ES-I3 (cell line): ENCODE data around the gene INTS4.
"Not testable (repeated sequence)": the region's sequence is repeated elsewhere in the genome, so short reads cannot be mapped to it uniquely, and the experiment has no call there.

Source experiments
- H3K36me3 ChIP-seq: 2 replicates; pipeline ENCODE4 v1.6.1; 2013; ENCODE audit warnings: mild to moderate bottlenecking, low read length, control low read depth, moderate library complexity; ENCODE audit not compliant: insufficient read depth
- H3K4me1 ChIP-seq: 2 replicates; pipeline ENCODE4 v1.6.1; 2013; ENCODE audit warnings: mild to moderate bottlenecking, control low read depth, low read length; ENCODE audit not compliant: insufficient read depth
- H3K9ac ChIP-seq: 2 replicates; pipeline ENCODE4 v1.6.1; 2013; ENCODE audit warnings: low read depth, mild to moderate bottlenecking, low read length, moderate library complexity
- H3K9me3 ChIP-seq: 2 replicates; pipeline ENCODE4 v1.6.1; 2013; ENCODE audit warnings: mild to moderate bottlenecking, low read length, moderate library complexity; ENCODE audit not compliant: control insufficient read depth, insufficient read depth

Gene INTS4, protein sequence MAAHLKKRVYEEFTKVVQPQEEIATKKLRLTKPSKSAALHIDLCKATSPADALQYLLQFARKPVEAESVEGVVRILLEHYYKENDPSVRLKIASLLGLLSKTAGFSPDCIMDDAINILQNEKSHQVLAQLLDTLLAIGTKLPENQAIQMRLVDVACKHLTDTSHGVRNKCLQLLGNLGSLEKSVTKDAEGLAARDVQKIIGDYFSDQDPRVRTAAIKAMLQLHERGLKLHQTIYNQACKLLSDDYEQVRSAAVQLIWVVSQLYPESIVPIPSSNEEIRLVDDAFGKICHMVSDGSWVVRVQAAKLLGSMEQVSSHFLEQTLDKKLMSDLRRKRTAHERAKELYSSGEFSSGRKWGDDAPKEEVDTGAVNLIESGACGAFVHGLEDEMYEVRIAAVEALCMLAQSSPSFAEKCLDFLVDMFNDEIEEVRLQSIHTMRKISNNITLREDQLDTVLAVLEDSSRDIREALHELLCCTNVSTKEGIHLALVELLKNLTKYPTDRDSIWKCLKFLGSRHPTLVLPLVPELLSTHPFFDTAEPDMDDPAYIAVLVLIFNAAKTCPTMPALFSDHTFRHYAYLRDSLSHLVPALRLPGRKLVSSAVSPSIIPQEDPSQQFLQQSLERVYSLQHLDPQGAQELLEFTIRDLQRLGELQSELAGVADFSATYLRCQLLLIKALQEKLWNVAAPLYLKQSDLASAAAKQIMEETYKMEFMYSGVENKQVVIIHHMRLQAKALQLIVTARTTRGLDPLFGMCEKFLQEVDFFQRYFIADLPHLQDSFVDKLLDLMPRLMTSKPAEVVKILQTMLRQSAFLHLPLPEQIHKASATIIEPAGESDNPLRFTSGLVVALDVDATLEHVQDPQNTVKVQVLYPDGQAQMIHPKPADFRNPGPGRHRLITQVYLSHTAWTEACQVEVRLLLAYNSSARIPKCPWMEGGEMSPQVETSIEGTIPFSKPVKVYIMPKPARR

DNA sequence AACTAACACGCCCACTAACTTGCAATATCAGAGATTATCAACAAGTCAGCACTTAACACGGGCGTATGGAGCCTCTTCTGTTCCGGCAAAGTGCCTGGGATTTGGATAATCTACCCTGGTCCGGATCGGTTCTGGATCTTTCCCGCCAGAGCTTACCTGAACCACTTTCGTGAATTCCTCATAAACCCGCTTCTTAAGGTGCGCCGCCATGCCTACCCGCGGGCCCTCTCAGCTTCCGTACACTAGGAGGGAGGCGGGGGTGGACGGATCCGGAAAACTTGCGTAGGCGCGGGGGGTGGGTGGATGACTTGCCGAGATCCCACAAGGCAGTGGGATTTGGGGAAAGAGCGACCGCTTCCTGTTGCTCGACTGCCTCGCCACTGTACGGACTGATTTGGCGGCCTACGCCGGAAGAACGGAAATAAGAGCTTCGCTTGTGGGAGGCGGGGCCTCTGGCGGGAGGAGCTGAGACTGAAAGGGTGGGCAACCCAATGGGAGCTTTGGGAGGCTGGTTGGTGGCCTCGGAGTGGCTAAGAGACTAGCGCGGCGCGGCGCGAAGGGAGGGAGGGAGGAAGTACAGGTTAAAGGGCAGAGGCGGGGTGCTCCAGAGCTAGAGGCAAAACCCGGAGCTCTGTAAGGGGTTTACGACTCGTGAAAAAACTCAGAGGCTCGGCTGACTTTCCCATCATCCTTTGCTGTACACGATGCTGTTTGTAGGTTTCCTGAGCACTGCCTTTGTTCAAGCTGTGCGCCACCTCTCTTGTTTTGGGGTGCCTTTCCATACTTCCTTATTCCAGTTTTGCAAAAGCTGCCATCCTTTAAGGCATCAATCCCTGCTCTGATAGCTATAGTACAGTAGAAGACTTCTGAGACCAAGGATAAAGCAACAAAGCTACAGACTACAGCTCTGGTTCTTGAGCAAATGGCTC lies at the start of gene INTS4:
TSS of gene INTS4 (minus strand) at position 235 of the 929 bp plus-strand sequence. CDS start at position 210, 25 bp downstream.
- Histone ChIP-seq H3K9ac (peak within 1 kb of the TSS; percentile 81), H3K4me1 (0 out of 2 replicates have a peak, but pooled peaks cover under 1% of the 10 kb centered on the region), H3K9me3 (no peaks in the 10 kb centered on the region), H3K36me3 (no peaks in the 10 kb centered on the region)

DNA sequence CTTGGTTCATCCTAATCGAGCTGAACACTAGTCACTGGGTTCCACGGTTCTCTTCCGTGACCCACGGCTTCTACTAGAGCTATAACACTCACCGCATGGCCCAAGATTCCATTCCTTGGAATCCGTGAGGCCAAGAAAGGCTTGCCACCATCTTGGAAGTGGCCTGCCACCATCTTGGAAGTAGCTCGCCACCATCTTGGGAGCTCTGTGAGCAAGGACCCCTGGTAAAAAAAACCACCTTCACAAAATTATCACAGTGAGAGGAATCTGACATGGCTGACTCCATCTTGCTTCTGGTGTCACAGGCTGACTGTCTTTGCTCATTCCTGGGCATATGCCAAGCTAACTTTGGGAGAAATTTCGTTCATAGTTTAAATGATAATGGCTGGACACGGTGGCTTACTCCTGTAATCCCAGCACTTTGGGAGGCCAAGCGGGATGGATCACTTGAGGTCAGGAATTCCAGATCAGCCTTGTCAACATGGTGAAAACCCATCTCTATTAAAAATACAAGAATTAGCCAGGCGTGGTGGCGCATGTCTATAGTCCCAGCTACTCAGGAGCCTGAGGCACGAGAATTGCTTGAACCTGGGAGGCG lies 47.5 kb upstream of the INTS4 start:
- no peaks in the 10 kb centered on the region for H3K9me3 ChIP-seq
- H3K36me3 ChIP-seq, result no peaks in the 10 kb centered on the region
- H3K9ac ChIP-seq, result no peak overlapping the region
- peaks cover 11% of the 10 kb centered on the region; the same call in 1 of the 2 replicates for H3K4me1 ChIP-seq

DNA sequence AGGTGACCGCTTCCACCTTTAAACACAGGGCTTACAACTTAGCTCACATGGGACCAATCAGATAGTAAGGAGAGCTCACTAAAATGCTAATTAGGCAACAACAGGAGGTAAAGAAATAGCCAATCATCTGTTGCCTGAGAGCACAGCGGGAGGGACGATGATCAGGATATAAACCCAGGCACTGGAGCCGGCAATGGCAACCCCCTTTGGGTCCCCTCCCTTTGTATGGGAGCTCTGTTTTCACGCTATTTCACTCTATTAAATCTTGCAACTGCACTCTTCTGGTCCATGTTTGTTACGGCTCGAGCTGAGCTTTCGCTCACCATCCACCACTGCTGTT lies 46.9 kb upstream of the INTS4 start:
- H3K9ac ChIP-seq, H3K36me3 ChIP-seq, H3K9me3 ChIP-seq: not testable (repeated sequence)
- H3K4me1 ChIP-seq, result peaks cover 11% of the 10 kb centered on the region; the same call in 1 of the 2 replicates

DNA sequence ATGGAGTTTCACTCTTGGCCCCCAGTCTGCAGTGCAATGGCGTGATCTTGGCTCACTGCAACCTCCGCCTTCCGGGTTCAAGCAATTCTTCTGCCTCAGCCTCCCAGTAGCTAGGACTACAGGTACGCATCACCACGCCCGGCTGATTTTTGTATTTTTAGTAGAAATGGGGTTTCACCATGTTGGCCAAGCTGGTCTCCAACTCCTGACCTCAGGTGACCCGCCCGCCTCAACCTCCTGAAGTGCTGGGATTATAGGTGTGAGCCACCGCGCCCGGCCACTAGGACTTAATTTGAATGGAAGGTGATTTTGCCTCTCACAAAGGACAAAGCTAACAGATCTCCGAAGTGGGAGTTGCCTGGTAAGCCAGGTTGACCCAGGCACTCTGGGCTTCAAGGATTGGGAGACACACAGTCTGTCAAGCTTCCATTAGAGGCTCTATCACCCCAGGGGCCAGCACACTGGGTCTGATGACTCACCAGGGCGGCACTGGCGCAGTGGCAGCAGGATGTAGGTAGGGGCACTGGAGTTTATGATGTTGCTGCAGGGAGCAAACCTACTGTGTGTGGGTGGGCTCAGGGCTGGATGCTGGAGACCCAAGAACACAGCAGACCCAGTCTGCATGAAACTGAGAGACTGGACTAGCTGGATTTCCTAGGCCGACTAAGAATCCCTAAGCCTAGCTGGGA lies 46.4 kb upstream of the INTS4 start:
- H3K36me3 ChIP-seq, result no peaks in the 10 kb centered on the region
- H3K4me1 ChIP-seq, result peaks cover 9% of the 10 kb centered on the region; the same call in 1 of the 2 replicates
- no peaks in the 10 kb centered on the region for H3K9me3 ChIP-seq
- no peak overlapping the region for H3K9ac ChIP-seq

DNA sequence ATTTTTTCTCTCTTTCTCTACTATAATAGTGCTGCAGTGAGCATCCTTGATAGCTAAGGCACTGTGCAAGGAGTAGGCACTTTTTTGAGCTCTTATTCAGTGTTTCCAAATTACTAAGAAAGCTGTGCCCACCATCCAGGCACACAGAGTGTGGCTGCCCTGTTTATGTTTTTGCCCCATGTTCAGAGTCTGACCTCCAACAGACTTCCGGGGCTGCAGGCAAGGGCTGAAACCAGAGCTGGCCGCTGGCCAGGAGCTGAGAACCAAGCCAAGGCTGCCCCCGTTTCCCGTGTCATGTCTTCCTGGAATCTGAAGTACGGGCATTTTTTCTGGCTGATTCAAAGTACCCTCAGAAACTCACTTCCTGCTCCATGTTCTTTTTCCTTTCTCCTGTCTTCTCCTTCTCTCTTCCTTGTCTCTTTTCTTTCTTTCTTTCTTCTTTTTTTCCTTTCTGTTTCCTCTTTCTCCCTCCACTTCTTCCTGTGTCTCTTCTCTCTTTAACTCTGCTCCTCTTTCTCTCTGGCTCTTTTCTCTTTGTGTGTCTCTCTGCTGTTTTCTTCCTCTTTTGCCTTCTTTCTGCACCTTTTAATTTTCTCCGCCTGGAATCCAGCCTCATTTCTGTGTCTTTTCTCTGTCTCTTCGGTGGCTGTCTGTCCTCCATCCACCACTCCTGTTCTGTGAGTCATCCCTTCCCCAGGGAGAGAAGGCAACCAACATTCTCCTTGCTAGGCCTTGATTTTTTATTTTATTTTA lies 45.6 kb upstream of the INTS4 start:
- Histone ChIP-seq H3K36me3 (no peaks in the 10 kb centered on the region), H3K9me3 (no peaks in the 10 kb centered on the region), H3K9ac (no peak overlapping the region), H3K4me1 (peaks cover 8% of the 10 kb centered on the region; the same call in 1 of the 2 replicates)

DNA sequence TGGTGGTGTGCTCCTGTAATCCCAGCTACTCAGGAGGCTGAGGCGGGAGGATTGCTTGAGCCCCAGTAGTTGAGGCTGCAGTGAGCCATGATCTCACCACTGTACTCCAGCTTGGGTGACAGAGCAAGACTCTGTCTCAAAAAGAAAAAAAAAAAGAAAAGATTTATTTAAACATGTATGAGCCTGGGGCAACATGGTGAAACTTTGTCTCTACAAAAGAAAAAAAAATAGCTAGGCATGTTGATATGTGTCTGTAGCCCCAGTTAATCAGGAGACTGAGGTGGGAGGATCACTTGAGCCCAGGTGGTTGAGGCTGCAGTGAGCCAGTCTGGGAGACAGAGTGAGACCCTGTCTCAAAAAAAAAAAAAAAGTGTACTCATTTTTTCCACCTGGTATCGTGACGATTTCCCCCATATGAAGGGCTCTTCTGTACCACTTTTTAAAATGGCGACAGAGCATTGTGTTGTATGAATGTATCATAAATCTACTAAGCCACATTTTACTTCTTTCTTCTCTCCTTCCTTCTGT lies 45.0 kb upstream of the INTS4 start:
- peaks cover 8% of the 10 kb centered on the region; the same call in 1 of the 2 replicates for H3K4me1 ChIP-seq
- no peaks in the 10 kb centered on the region for H3K9me3 ChIP-seq
- no peaks in the 10 kb centered on the region for H3K36me3 ChIP-seq
- no peak overlapping the region for H3K9ac ChIP-seq

DNA sequence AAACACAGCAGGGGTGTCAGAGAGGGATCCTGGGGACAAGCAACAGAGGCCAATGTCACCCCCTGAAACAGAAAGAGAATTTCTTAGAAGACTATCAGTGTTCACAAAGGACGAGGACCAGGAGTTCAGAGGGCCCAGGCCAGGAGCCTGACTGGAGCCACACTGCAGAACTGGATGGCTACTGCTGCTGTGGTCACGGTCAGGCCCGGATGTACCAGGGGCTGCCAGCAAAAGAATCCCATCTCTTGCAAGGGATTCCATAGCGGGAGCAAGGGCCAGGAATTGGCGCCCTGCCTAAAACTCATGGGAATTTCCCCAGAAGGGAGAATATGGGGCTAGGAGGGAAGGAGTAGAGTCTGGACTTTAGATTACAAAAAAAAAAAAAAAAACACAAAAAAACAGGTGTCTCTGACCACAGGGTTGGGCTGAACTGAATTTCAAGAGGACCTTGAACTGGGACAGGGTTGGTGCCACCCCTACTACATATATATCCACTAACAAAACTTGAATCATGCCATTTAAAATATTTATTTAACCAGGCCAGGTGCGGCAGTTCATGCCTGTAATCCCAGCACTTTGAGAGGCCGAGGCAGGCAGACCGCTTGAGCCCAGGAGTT lies 44.3 kb upstream of the INTS4 start:
- H3K9me3 ChIP-seq, result no peaks in the 10 kb centered on the region
- no peaks in the 10 kb centered on the region for H3K36me3 ChIP-seq
- H3K4me1 ChIP-seq, result peaks cover 8% of the 10 kb centered on the region; the same call in 1 of the 2 replicates
- no peak overlapping the region for H3K9ac ChIP-seq

DNA sequence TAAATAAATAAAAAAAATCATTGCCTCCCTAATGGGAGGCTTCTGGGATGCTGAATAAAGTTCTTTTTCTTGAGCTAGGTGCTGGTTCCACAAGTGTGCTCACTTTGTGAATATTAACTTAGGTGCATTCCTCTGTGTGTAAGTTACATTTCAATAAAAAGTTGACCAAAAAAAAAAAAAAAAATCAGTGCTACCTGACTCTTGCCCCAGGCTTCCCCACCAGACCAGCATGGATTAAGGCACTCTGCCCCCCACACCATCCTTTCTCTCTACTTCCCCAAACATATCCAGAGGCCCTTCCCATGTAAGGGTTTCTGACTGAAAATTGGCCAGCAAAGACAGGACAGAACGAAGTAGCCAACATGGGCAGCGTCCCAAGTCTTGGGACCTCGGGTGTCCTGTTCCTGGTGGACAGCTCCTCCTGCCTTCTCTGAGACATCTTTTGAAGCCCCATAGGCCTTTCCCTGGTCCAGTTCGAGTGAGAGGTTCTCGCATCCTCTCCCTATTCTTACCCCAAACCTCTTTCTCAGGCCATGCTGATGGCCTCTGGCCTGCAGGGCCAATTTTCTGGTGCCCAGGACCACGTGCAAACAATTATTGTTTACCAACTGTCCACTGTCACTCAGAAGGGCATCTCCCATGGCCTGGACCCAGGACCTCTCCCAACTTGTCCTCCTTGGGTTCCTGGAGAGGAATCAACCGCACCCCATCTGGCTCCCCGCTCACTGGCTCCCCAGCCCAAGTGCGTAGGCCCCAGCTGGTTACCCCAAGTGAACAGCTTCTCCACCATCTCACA lies 43.6 kb upstream of the INTS4 start:
- Histone ChIP-seq H3K9me3 (no peaks in the 10 kb centered on the region), H3K36me3 (no peaks in the 10 kb centered on the region), H3K4me1 (peaks cover 8% of the 10 kb centered on the region; the same call in 1 of the 2 replicates), H3K9ac (no peak overlapping the region)

DNA sequence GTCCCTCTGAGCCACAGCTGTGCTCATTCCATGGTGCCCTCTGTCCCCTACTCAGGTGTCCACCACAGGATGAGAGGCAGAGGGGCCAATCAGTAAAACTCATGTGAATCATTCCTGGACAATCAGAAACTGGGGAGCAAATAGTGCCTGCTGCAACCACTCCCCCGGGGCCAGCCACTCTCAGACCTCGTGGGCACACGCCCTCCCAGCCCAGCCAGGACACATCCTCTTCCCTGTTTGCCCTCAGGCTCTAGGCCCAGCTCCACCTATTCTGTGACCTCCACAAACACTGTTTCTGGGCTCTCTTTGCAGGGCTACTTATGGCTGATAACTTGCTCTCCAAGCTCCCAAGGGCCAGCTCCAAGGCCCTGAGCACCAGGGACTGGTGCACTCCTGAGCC lies 42.6 kb upstream of the INTS4 start:
- Histone ChIP-seq H3K9ac (no peak overlapping the region), H3K36me3 (no peaks in the 10 kb centered on the region), H3K4me1 (peaks cover 8% of the 10 kb centered on the region; the same call in 1 of the 2 replicates), H3K9me3 (no peaks in the 10 kb centered on the region)

DNA sequence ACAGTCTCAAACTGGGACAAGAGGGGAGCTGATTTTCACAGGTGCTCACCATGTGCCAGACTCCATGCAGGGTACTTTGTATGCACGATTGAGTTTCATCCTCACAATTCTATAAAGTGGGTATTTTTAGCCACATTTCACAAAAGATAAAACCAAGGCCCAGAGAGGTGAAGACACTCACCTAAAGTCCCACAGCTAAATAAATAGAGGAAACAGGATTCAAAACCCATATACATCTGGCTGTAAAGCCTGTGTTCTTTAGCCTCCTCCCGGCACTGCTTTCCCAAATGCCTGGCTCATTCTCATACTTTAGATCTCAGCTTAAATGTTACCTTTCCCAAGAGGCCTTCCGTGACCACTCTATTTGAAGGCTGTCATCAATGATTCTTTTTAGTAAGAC lies 41.8 kb upstream of the INTS4 start:
- no peak overlapping the region for H3K9ac ChIP-seq
- H3K9me3 ChIP-seq, result no peaks in the 10 kb centered on the region
- peaks cover 6% of the 10 kb centered on the region; the same call in 1 of the 2 replicates for H3K4me1 ChIP-seq
- no peaks in the 10 kb centered on the region for H3K36me3 ChIP-seq

DNA sequence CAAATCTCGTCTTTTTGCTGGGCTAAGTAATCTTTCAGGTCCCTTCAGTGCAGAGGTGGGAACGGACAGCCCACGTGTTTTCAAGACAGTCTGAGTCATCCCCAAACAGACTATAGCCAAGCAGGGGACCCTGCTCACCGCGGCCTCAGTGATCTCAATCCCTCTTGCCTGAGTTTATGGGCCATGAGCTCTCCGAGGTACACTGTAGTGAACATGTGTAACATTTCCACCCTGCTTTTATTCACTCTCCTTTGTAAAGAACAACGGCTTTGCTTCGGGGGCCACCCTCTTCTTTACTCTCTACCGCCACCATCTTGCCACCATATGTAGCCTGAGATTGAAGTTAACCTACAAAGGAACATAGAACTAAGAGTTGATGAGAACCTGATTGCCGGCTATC lies 40.2 kb upstream of the INTS4 start:
- no peak overlapping the region for H3K9ac ChIP-seq
- peaks cover 7% of the 10 kb centered on the region; the same call in 1 of the 2 replicates for H3K4me1 ChIP-seq
- no peaks in the 10 kb centered on the region for H3K9me3 ChIP-seq
- no peaks in the 10 kb centered on the region for H3K36me3 ChIP-seq
